ENCODE data around the gene CACFD1.

- TF ChIP-seq CTCF (conservative IDR thresholded peaks at IDR 0.05 in 1 of 2, IDR thresholded peaks at IDR 0.05 in 1 of 2; ENCODE audit: extremely low read depth in 1 of 2, insufficient read depth in 1 of 2, low read depth in 1 of 2, low read length in 2 of 2) (no peak), EZH2 (IDR thresholded peaks at IDR 0.05; ENCODE audit: borderline replicate concordance, low read length) (no peak)
Measured at GRCh38 chr9:133507246-133507965, 47.6 kb downstream of the CACFD1 start.

Data from mammary epithelial cell (primary cell).